Hepatocyte (in vitro differentiated cells): Measurements from ENCODE around the gene VWF. TPM values are rescaled to one million over a fixed set of nuclear protein-coding genes. Genes with fewer than 3 reads are reported as not detected.

ENCODE experiments used
- DNase-seq: peaks from one replicate; pipeline ENCODE4 v3.0.0-alpha.2; 2016; ENCODE audit warnings: low spot score
- H2AFZ ChIP-seq: fragments of 200-600 bp; sonication (generic); 2 replicates; pipeline ENCODE4 v1.6.0; 2016; ENCODE audit warnings: antibody characterized with exemption, mild to moderate bottlenecking
- H3K27ac ChIP-seq: fragments of 200-600 bp; sonication (generic); 2 replicates; pipeline ENCODE4 v1.5.1; 2016; ENCODE audit warnings: mild to moderate bottlenecking
- H3K27me3 ChIP-seq: fragments of 200-600 bp; sonication (generic); 2 replicates; pipeline ENCODE4 v1.6.1; 2016
- H3K36me3 ChIP-seq: fragments of 200-600 bp; sonication (generic); replicated peaks from 2 replicates; pipeline ENCODE4 v1.5.1; 2016; ENCODE audit warnings: low read depth; ENCODE audit not compliant: insufficient read depth
- H3K4me1 ChIP-seq: fragments of 200-600 bp; sonication (generic); 2 replicates; pipeline ENCODE4 v1.5.1; 2016; ENCODE audit warnings: mild to moderate bottlenecking, moderate library complexity; ENCODE audit not compliant: insufficient read depth
- H3K4me2 ChIP-seq: fragments of 200-600 bp; sonication (generic); 2 replicates; pipeline ENCODE4 v1.6.0; 2016
- H3K4me3 ChIP-seq: fragments of 200-600 bp; sonication (generic); 2 replicates; pipeline ENCODE4 v1.5.1; 2016; ENCODE audit warnings: mild to moderate bottlenecking
- H3K79me2 ChIP-seq: fragments of 200-600 bp; sonication (generic); 2 replicates; pipeline ENCODE4 v1.6.0; 2017; ENCODE audit warnings: mild to moderate bottlenecking
- H3K9me2 ChIP-seq: fragments of 200-600 bp; sonication (generic); replicated peaks from 2 replicates; pipeline ENCODE4 v1.6.0; 2017; ENCODE audit warnings: mild to moderate bottlenecking; ENCODE audit not compliant: insufficient read depth
- H3K9me3 ChIP-seq: fragments of 200-600 bp; sonication (generic); 2 replicates; pipeline ENCODE4 v1.5.1; 2016; ENCODE audit warnings: low read depth, mild to moderate bottlenecking
- H4K20me1 ChIP-seq: fragments of 200-600 bp; sonication (generic); 2 replicates; pipeline ENCODE4 v1.6.0; 2016; ENCODE audit warnings: mild to moderate bottlenecking; ENCODE audit not compliant: insufficient read depth, poor library complexity, severe bottlenecking
- EZH2 ChIP-seq: fragments of 200-600 bp; sonication (generic); IDR thresholded peaks from 2 replicates; pipeline ENCODE4 v1.6.1; 2016; ENCODE audit warnings: antibody characterized with exemption, mild to moderate bottlenecking, borderline replicate concordance
- EZH2phosphoT487 ChIP-seq: fragments of 200-600 bp; sonication (generic); IDR thresholded peaks from one replicate; pipeline ENCODE4 v1.6.1; 2018; ENCODE audit warnings: antibody characterized with exemption, mild to moderate bottlenecking, low read depth, moderate library complexity; ENCODE audit not compliant: unreplicated experiment, severe bottlenecking
- WGBS: methylation state at CpG from one replicate; pipeline ENCODE4 v1.1.6; 2016; ENCODE audit warnings: low lambda C conversion rate; ENCODE audit errors: missing lambda C conversion rate; 5-methylcytosine and 5-hydroxymethylcytosine counted together
- polyA plus RNA-seq: library from polyadenylated mRNA; unstranded; fragments of >200 nt; fragmentation: Nextera tagmentation; extraction: Ambion mirVana; gene quantifications from 2 replicates; pipeline ENCODE4 v1.2.1, GENCODE V29; 2016
- total RNA-seq: library from RNA; depleted of rRNA; stranded (reverse); fragments of >200 nt; gene quantifications from 2 replicates; pipeline ENCODE4 v1.2.3, GENCODE V29; 2014
- TF ChIP-seq, protein P1 (sequence below): fragments of 200-600 bp; sonication (generic); IDR thresholded peaks from 2 replicates; pipeline ENCODE4 v1.5.1; 2016; ENCODE audit warnings: antibody characterized with exemption, mild to moderate bottlenecking; ENCODE audit not compliant: poor library complexity

Gene VWF
- total and polyA plus RNA-seq, 2 experiments from 2014 or later, result 0.20 to 0.77 TPM

DNA sequence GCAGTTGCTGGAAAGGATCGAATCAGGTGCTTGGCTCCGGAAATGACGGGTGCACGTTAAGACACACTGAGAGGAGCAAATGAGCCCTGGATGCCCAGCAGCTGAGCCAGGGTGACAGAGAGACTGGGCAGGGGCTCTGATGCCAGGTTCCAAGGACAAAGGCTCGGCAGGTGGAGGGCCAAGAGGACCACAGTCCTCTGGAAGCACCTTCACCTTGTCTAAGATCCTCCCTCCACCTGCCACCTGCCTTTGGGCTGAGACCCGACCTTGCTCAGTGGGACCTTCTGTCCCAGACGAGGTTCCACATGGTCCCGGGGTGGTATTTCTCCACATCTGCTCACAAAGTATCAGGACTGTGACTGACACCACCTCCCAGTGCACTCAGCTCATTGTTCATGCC, 180.4 kb downstream of the VWF start:
- H3K36me3 ChIP-seq, result no peaks in the 10 kb centered on the region
- H3K27me3 ChIP-seq, result peaks cover 48% of the 10 kb centered on the region
- H3K4me2 ChIP-seq, result peak overlapping the region; percentile 94
- H3K4me1 ChIP-seq, result no peaks in the 10 kb centered on the region
- no peak overlapping the region for H3K4me3 ChIP-seq
- H2AFZ ChIP-seq, result no peak overlapping the region
- no peak overlapping the region for H3K27ac ChIP-seq
- TF ChIP-seq, protein P1, sequence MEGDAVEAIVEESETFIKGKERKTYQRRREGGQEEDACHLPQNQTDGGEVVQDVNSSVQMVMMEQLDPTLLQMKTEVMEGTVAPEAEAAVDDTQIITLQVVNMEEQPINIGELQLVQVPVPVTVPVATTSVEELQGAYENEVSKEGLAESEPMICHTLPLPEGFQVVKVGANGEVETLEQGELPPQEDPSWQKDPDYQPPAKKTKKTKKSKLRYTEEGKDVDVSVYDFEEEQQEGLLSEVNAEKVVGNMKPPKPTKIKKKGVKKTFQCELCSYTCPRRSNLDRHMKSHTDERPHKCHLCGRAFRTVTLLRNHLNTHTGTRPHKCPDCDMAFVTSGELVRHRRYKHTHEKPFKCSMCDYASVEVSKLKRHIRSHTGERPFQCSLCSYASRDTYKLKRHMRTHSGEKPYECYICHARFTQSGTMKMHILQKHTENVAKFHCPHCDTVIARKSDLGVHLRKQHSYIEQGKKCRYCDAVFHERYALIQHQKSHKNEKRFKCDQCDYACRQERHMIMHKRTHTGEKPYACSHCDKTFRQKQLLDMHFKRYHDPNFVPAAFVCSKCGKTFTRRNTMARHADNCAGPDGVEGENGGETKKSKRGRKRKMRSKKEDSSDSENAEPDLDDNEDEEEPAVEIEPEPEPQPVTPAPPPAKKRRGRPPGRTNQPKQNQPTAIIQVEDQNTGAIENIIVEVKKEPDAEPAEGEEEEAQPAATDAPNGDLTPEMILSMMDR, result no peak
- TF ChIP-seq EZH2 (no peak), EZH2phosphoT487 (no peak)
- no peaks in the 10 kb centered on the region for H3K9me2 ChIP-seq
- DNase-seq, result no peak
- WGBS, result 87% methylated on average over 8 of the region's 8 CpGs
- H3K9me3 ChIP-seq, result no peaks in the 10 kb centered on the region
- no peaks in the 10 kb centered on the region for H4K20me1 ChIP-seq
- H3K79me2 ChIP-seq, result no peaks in the 10 kb centered on the region

DNA sequence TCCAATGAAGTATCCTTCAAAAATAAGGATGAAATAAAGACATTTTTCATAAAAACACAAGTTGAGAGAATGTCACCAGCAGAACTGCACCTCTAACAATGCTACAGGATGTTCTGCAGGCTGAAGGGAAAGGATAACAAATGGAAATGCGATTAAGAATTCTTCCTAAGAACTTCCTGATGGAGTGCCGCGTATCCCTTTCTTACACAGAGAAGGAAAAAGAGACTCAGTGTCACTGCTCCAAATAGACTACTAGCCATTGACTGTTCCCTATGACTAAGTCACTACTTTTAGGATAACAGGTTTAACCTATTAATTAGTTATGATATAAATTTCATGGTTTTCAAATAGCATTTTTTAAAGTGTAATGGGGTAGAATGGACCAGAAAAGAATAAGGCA, 182.6 kb downstream of the VWF start:
- WGBS, result 93% methylated on average over 3 of the region's 3 CpGs
- H3K27me3 ChIP-seq, result peaks cover 35% of the 10 kb centered on the region

DNA sequence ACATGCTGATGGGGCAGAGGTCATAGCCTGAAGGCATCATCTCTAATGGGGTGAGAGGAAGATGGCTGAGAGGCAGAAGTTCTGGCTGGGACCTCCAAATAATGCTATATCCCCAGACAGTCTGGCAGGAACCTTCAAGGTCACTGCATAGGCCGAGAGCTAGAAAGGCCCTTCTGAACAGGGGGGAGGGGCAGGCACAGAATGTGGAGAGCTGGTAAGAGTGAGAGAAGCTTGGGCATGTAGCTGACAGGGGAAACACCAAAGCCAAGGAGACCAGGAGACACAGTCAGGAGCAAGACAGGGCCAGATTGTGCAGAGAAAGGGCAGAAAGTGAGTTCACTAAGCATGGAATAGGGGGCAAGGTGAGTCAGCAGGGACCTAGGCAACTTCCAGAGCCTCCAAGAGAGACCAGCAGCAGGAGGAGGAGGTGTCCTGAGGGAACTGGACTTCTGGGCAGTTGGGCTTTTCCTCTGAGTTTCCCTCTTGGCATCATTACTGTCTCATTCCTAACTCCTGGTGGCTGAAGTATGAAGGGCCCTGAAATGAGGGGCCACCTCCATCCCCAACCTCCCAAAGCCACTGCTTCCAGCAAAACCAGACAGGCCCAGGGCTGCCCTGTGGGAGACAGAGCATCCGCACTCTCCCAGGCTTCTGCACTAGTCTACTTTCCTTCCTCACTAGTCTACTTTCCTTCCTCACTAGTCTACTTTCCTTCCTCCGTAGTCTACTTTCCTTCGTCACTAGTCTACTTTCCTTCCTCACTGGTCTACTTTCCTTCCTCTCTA, 196.5 kb downstream of the VWF start:
- Histone ChIP-seq H3K9me2 (no peaks in the 10 kb centered on the region), H2AFZ (no peak overlapping the region), H3K27ac (no peak overlapping the region), H3K4me1 (no peaks in the 10 kb centered on the region), H3K79me2 (no peaks in the 10 kb centered on the region), H3K36me3 (no peaks in the 10 kb centered on the region), H3K9me3 (no peaks in the 10 kb centered on the region), H3K4me2 (no peak overlapping the region), H3K4me3 (no peak overlapping the region), H3K27me3 (peaks cover 18% of the 10 kb centered on the region), H4K20me1 (no peaks in the 10 kb centered on the region)
- 75% methylated on average over 4 of the region's 4 CpGs for WGBS
- TF ChIP-seq EZH2phosphoT487 (no peak), EZH2 (no peak)
- TF ChIP-seq, protein P1, result no peak
- no peak for DNase-seq

More for the DNA sequence above, 182.6 kb downstream of the VWF start:
- no peak overlapping the region for H3K4me2 ChIP-seq
- no peaks in the 10 kb centered on the region for H3K79me2 ChIP-seq
- H3K4me1 ChIP-seq, result no peaks in the 10 kb centered on the region
- H3K36me3 ChIP-seq, result no peaks in the 10 kb centered on the region
- TF ChIP-seq EZH2phosphoT487 (no peak), EZH2 (no peak)
- TF ChIP-seq, protein P1, result no peak
- H3K27ac ChIP-seq, result no peak overlapping the region
- H3K4me3 ChIP-seq, result no peak overlapping the region
- no peaks in the 10 kb centered on the region for H3K9me3 ChIP-seq
- no peaks in the 10 kb centered on the region for H3K9me2 ChIP-seq
- DNase-seq, result no peak
- no peaks in the 10 kb centered on the region for H4K20me1 ChIP-seq
- H2AFZ ChIP-seq, result no peak overlapping the region
